HepG2 (cell line): ENCODE data around the gene SH2D7. TPM values are rescaled to one million over a fixed set of nuclear protein-coding genes. Genes with fewer than 3 reads are reported as not detected.

Source experiments
- GATAD1 ChIP-seq: IDR thresholded peaks from 2 replicates; pipeline ENCODE4 v1.6.1; 2016; ENCODE audit warnings: missing genetic modification reagents, missing compliant biosample characterization
- KDM2A ChIP-seq: sonication (generic); formaldehyde crosslinking; IDR thresholded peaks from 2 replicates; pipeline ENCODE4 v1.4.0; 2020; ENCODE audit warnings: low read depth, missing genetic modification reagents, borderline replicate concordance
- PRDM15 ChIP-seq: sonication (generic); formaldehyde crosslinking; IDR thresholded peaks from 2 replicates; pipeline ENCODE4 v1.4.0; 2020; ENCODE audit warnings: missing genetic modification reagents
- SP4 ChIP-seq: sonication (generic); formaldehyde crosslinking; IDR thresholded peaks from 2 replicates; pipeline ENCODE4 v1.8.1; 2023; ENCODE audit warnings: mild to moderate bottlenecking, missing genetic modification reagents
- TBL1XR1 ChIP-seq: fragments of 150-350 bp; IDR thresholded peaks from 2 replicates; pipeline ENCODE4 v1.6.1; 2014; ENCODE audit warnings: borderline replicate concordance, low read length; ENCODE audit not compliant: partially characterized antibody
- XRCC5 ChIP-seq: fragments of 200-400 bp; formaldehyde crosslinking; optimal IDR thresholded peaks from 2 replicates; pipeline ENCODE3; 2017; ENCODE audit warnings: mild to moderate bottlenecking, low read length
- ZFP36 ChIP-seq: fragments of 150-350 bp; IDR thresholded peaks from 2 replicates; pipeline ENCODE4 v1.6.1; 2018; ENCODE audit warnings: borderline replicate concordance, low read length, low read depth; ENCODE audit not compliant: partially characterized antibody
- ZNF281 ChIP-seq: sonication (generic); formaldehyde crosslinking; IDR thresholded peaks from 2 replicates; pipeline ENCODE4 v1.4.0; 2020; ENCODE audit warnings: missing genetic modification reagents, borderline replicate concordance
- ZNF772 ChIP-seq: sonication (generic); formaldehyde crosslinking; IDR thresholded peaks from 2 replicates; pipeline ENCODE4 v1.5.0; 2020; ENCODE audit warnings: mild to moderate bottlenecking, missing genetic modification reagents
- polyA plus RNA-seq, 8 experiments: library from polyadenylated mRNA; depleted of rRNA in 3 of 8; stranded (reverse) in 7 of 8; unstranded in 1 of 8; fragments of >200 nt; fragmentation: Illumina TruSeq in 4 of 8; extraction: Trizol in 4 of 8; gene quantifications; 2 replicates each; pipeline versions ENCODE4 v1.2.1 to v1.2.3, GENCODE V29; 2011 to 2016; ENCODE audit warnings: low read depth in 4 of 8, missing spikeins in 1 of 8, mixed read lengths in 1 of 8; ENCODE audit not compliant: insufficient read depth in 1 of 8
- total RNA-seq, 5 experiments: library from RNA; depleted of rRNA; stranded (reverse); fragments of >200 nt; fragmentation: Illumina TruSeq; extraction: Trizol; gene quantifications; 2 replicates each; pipeline ENCODE4 v1.2.3, GENCODE V29; 2016; ENCODE audit warnings: low read depth in 1 of 5
- TF ChIP-seq, protein P1 (sequence below): sonication (generic); formaldehyde crosslinking; IDR thresholded peaks from 2 replicates; pipeline ENCODE4 v1.8.1; 2023; ENCODE audit warnings: mild to moderate bottlenecking, missing genetic modification reagents
- TF ChIP-seq, protein P2 (sequence below): sonication (generic); formaldehyde crosslinking; IDR thresholded peaks from 2 replicates; pipeline ENCODE4 v1.8.0; 2023; ENCODE audit warnings: mild to moderate bottlenecking, missing genetic modification reagents
- TF ChIP-seq, protein P3 (sequence below): sonication (generic); formaldehyde crosslinking; conservative IDR thresholded peaks from 2 replicates; pipeline ENCODE4 v1.5.0; 2020; ENCODE audit warnings: missing genetic modification reagents

SH2D7 gene
- total and polyA plus RNA-seq, 2 of the 13 experiments (the other 11 are each of a cell fraction or from before 2014, with no cell fraction given), result not detected

DNA sequence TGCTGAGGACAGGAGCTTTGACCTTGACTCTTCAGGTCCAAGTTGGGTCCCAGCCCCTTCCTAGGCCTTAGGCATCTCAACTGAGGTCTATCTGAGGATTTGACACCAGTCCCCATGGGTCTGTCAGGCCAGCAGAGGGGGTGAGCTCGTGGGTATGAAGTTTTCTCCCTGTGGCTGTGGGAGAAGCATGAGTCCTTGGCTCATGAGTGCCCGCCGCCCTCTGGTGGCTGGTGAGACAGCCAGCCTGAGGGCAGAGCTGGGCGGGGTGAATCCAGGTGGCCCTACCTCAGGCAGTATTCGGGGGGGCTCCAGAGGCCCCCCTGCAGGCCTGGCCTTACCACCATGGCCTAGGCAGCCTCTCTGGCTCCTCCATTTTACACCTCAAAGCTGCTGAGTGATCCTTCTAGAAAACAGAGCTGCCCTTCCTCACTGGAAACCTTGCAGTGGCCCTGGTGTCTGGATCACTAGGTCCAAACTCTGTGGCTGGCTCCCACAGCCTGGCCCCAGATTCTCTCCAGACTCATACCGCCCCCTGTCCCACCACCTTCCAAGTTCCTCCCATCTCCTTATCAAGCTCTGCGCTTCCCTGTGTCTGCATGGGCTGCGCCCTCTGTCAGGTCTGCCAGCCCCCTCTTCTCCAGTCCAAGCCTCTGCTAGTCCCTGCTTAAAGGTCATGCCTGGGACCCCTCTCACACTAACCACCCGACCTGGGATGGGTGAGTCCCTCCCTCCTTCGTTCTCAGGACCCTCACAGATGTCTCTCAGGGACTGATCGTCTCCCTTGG, 16.1 kb downstream of the SH2D7 start (continued):
- TF ChIP-seq SP4 (CRISPR knock-in tag) (no peak), KDM2A (peak; percentile 51; the same call in 1 of the 2 replicates), ZNF281 (CRISPR knock-in tag) (no peak), GATAD1 (no peak), ZFP36 (peak; percentile 32), XRCC5 (peak; percentile 90), ZNF772 (no peak), TBL1XR1 (no peak), PRDM15 (CRISPR knock-in tag) (no peak)
- TF ChIP-seq, protein P1, sequence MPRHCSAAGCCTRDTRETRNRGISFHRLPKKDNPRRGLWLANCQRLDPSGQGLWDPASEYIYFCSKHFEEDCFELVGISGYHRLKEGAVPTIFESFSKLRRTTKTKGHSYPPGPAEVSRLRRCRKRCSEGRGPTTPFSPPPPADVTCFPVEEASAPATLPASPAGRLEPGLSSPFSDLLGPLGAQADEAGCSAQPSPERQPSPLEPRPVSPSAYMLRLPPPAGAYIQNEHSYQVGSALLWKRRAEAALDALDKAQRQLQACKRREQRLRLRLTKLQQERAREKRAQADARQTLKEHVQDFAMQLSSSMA (CRISPR knock-in tag), result peak; percentile 29; the same call in 1 of the 2 replicates
- TF ChIP-seq, protein P2, sequence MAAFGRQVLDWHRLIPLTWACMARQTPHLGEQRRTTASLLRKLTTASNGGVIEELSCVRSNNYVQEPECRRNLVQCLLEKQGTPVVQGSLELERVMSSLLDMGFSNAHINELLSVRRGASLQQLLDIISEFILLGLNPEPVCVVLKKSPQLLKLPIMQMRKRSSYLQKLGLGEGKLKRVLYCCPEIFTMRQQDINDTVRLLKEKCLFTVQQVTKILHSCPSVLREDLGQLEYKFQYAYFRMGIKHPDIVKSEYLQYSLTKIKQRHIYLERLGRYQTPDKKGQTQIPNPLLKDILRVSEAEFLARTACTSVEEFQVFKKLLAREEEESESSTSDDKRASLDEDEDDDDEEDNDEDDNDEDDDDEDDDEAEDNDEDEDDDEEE (CRISPR knock-in tag), result no peak
- TF ChIP-seq, protein P3, sequence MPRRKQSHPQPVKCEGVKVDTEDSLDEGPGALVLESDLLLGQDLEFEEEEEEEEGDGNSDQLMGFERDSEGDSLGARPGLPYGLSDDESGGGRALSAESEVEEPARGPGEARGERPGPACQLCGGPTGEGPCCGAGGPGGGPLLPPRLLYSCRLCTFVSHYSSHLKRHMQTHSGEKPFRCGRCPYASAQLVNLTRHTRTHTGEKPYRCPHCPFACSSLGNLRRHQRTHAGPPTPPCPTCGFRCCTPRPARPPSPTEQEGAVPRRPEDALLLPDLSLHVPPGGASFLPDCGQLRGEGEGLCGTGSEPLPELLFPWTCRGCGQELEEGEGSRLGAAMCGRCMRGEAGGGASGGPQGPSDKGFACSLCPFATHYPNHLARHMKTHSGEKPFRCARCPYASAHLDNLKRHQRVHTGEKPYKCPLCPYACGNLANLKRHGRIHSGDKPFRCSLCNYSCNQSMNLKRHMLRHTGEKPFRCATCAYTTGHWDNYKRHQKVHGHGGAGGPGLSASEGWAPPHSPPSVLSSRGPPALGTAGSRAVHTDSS, result no peak
